SU-DHL-6 (cell line): ENCODE results near the gene ARMS2.

Source experiments
- H2AFZ ChIP-seq: fragments of 200-600 bp; sonication (generic); 2 replicates; pipeline ENCODE4 v1.6.1; 2014; ENCODE audit warnings: low read depth, mild to moderate bottlenecking, moderate library complexity, mixed read lengths, antibody characterized with exemption, low read length; ENCODE audit not compliant: severe bottlenecking
- H3F3A ChIP-seq: fragments of 200-600 bp; shearing (Covaris generic); 2 replicates; pipeline ENCODE4 v1.6.0; 2016; ENCODE audit warnings: antibody characterized with exemption, mild to moderate bottlenecking; ENCODE audit not compliant: insufficient read depth
- H3K27ac ChIP-seq: fragments of 200-600 bp; sonication (generic); 2 replicates; pipeline ENCODE4 v1.5.1; 2016; ENCODE audit warnings: low read depth, mild to moderate bottlenecking, low read length, moderate library complexity, mixed read lengths
- H3K27me3 ChIP-seq: fragments of 200-600 bp; sonication (generic), shearing (Covaris generic); 2 replicates; pipeline ENCODE4 v1.6.0; 2014; ENCODE audit warnings: mild to moderate bottlenecking, low read length
- H3K36me3 ChIP-seq: fragments of 200-600 bp; sonication (generic); 2 replicates; pipeline ENCODE4 v1.6.1; 2014; ENCODE audit warnings: mild to moderate bottlenecking, low read length, mixed read lengths
- H3K4me2 ChIP-seq: fragments of 300-600, 200-600 bp; shearing (Covaris generic), sonication (generic); 2 replicates; pipeline ENCODE4 v1.6.0; 2014; ENCODE audit warnings: low read length, low read depth, mild to moderate bottlenecking; ENCODE audit not compliant: poor library complexity, severe bottlenecking
- H3K4me3 ChIP-seq: fragments of 200-600 bp; sonication (generic); 2 replicates; pipeline ENCODE4 v1.5.1; 2014; ENCODE audit warnings: antibody characterized with exemption, low read length, mild to moderate bottlenecking, mixed read lengths; ENCODE audit not compliant: insufficient read depth, poor library complexity, severe bottlenecking
- H3K79me2 ChIP-seq: fragments of 200-600 bp; sonication (generic); 2 replicates; pipeline ENCODE4 v1.6.1; 2014; ENCODE audit warnings: mild to moderate bottlenecking, low read length, moderate library complexity; ENCODE audit not compliant: insufficient read depth
- H3K9ac ChIP-seq: fragments of 200-600 bp; sonication (generic); 2 replicates; pipeline ENCODE4 v1.7.0; 2014; ENCODE audit warnings: mild to moderate bottlenecking, low read length
- H3K9me2 ChIP-seq: fragments of 200-600 bp; sonication (generic); replicated peaks from 2 replicates; pipeline ENCODE4 v1.6.1; 2014; ENCODE audit warnings: low read length; ENCODE audit not compliant: insufficient read depth
- H3K9me3 ChIP-seq: fragments of 200-600 bp; sonication (generic); 2 replicates; pipeline ENCODE4 v1.6.1; 2014; ENCODE audit warnings: low read length, mixed read lengths; ENCODE audit not compliant: insufficient read depth
- H4K20me1 ChIP-seq: fragments of 200-600 bp; sonication (generic); 2 replicates; pipeline ENCODE4 v1.6.1; 2014; ENCODE audit warnings: low read depth, mild to moderate bottlenecking, antibody characterized with exemption, low read length, moderate library complexity, mixed read lengths
- EZH2phosphoT487 ChIP-seq: fragments of 200-600 bp; sonication (generic), shearing (Covaris generic); conservative IDR thresholded peaks from 2 replicates; pipeline ENCODE4 v1.6.1; 2018; ENCODE audit warnings: mild to moderate bottlenecking, antibody characterized with exemption, low read length, moderate library complexity, mixed read lengths
- TF ChIP-seq, protein P1 (sequence below): fragments of 200-600 bp; sonication (generic); IDR thresholded peaks from one replicate; pipeline ENCODE4 v1.5.1; 2017; ENCODE audit warnings: antibody characterized with exemption, mild to moderate bottlenecking, low read length, moderate library complexity; ENCODE audit not compliant: insufficient read depth, poor library complexity, severe bottlenecking

ARMS2 gene

DNA sequence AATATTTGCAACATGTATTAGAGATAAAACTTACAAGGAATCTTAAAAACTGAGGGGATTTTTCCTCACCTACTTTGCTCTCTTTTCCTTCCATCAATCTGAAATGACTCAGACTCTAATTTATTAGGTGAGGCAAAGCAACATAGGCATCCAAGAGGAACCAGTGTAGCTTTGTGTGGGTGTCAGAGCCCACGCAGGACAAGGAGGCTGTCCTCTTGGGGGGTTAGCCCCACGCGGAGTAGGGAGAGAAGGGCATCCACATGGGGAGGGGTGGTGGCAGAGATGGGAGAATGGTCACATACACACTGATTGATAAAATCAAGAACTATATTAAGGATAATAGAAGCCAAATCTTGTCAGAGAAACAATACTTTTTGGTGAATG, 33.8 kb upstream of the ARMS2 start:
- H3K27me3 ChIP-seq = no peaks in the 10 kb centered on the region
- H3F3A ChIP-seq = no peaks in the 10 kb centered on the region
- no peaks in the 10 kb centered on the region for H3K9me3 ChIP-seq
- no peak overlapping the region for H3K27ac ChIP-seq
- H3K79me2 ChIP-seq = no peaks in the 10 kb centered on the region
- no peaks in the 10 kb centered on the region for H3K9me2 ChIP-seq
- no peak for TF ChIP-seq EZH2phosphoT487
- TF ChIP-seq, protein P1, sequence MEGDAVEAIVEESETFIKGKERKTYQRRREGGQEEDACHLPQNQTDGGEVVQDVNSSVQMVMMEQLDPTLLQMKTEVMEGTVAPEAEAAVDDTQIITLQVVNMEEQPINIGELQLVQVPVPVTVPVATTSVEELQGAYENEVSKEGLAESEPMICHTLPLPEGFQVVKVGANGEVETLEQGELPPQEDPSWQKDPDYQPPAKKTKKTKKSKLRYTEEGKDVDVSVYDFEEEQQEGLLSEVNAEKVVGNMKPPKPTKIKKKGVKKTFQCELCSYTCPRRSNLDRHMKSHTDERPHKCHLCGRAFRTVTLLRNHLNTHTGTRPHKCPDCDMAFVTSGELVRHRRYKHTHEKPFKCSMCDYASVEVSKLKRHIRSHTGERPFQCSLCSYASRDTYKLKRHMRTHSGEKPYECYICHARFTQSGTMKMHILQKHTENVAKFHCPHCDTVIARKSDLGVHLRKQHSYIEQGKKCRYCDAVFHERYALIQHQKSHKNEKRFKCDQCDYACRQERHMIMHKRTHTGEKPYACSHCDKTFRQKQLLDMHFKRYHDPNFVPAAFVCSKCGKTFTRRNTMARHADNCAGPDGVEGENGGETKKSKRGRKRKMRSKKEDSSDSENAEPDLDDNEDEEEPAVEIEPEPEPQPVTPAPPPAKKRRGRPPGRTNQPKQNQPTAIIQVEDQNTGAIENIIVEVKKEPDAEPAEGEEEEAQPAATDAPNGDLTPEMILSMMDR = no peak
- no peak overlapping the region for H3K9ac ChIP-seq
- H3K4me3 ChIP-seq = no peak overlapping the region
- H2AFZ ChIP-seq = no peak overlapping the region
- H4K20me1 ChIP-seq = no peaks in the 10 kb centered on the region
- H3K36me3 ChIP-seq = no peaks in the 10 kb centered on the region
- H3K4me2 ChIP-seq = no peak overlapping the region

DNA sequence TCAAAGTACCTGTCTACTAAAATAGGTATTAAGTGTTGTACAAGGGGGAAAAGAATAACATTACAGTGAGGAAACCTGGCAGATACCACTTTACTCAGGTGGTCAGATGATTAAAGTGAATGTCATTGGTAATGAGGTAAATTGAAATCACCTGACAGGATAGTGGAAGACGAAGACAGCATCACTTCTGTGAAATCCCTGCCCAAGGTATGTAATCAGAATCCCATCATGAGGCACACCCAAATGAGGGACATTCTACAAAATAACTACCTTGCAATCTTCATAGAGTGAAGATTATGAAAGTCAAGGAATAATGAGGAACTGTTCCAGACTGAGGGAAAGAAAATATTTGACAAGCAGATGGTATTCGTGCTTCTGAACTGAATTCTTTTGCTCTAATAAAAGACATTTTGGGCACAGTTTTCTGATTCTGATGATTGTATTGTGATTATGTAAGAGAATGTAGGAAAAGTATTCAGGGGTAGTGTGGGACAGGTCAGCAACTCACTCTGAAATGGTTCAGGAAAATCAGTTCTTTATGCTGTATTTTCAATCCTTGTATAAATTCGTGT, 33.3 kb upstream of the ARMS2 start:
- no peak overlapping the region for H3K9ac ChIP-seq
- H3K79me2 ChIP-seq = no peaks in the 10 kb centered on the region
- H3K27me3 ChIP-seq = no peaks in the 10 kb centered on the region
- TF ChIP-seq EZH2phosphoT487 = no peak
- TF ChIP-seq, protein P1 = no peak
- H3K9me2 ChIP-seq = no peaks in the 10 kb centered on the region
- H3K9me3 ChIP-seq = no peaks in the 10 kb centered on the region
- H4K20me1 ChIP-seq = no peaks in the 10 kb centered on the region
- no peaks in the 10 kb centered on the region for H3K36me3 ChIP-seq
- no peak overlapping the region for H3K4me2 ChIP-seq
- no peak overlapping the region for H2AFZ ChIP-seq
- no peak overlapping the region for H3K27ac ChIP-seq
- no peak overlapping the region for H3K4me3 ChIP-seq
- H3F3A ChIP-seq = no peaks in the 10 kb centered on the region

DNA sequence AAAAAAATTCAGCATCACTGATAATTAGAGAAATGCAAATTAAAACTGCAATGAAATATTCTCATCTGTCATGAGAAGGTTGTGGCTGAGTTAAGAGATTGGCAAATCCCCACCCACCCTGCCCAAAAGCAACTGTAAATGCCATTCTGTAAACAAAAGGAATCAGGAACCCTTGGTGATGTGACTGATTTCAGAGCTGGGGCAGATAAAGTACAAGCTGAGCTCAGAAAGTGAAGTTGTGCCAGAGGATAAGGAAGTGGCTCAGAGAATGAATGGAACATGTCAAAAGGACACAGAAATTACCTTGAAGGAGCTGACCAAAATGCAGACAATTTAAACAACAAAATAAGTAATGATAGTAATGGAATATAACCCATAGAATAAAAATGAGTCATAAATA, 32.7 kb upstream of the ARMS2 start:
- no peak overlapping the region for H3K4me3 ChIP-seq
- no peak overlapping the region for H3K4me2 ChIP-seq
- no peaks in the 10 kb centered on the region for H3F3A ChIP-seq
- no peak overlapping the region for H3K27ac ChIP-seq
- H2AFZ ChIP-seq = no peak overlapping the region
- H3K9ac ChIP-seq = no peak overlapping the region
- no peaks in the 10 kb centered on the region for H3K36me3 ChIP-seq
- no peaks in the 10 kb centered on the region for H3K27me3 ChIP-seq
- no peak for TF ChIP-seq EZH2phosphoT487
- TF ChIP-seq, protein P1 = no peak
- no peaks in the 10 kb centered on the region for H3K9me2 ChIP-seq
- no peaks in the 10 kb centered on the region for H4K20me1 ChIP-seq
- H3K9me3 ChIP-seq = no peaks in the 10 kb centered on the region
- no peaks in the 10 kb centered on the region for H3K79me2 ChIP-seq
